ENCODE data around the gene ZNF543. TPM values are rescaled to one million over a fixed set of nuclear protein-coding genes. Genes with fewer than 3 reads are reported as not detected.
"Not testable (repeated sequence)": the region's sequence is repeated elsewhere in the genome, so short reads cannot be mapped to it uniquely, and the experiment has no call there.

Gene ZNF543
- 1 to 10 TPM; 6.7 to 6.8 (median 6.7) TPM for total RNA-seq
- polyA plus RNA-seq, result 1 to 10 TPM; 1.0 to 3.9 (median 2.0) TPM
- long read RNA-seq, donor 1, partial matches to known transcripts, result 0 of 6 reads
- long read RNA-seq, donor 1, other reads (novel, unspliced or antisense), result 2 of 6 reads
- long read RNA-seq, donor 2, partial matches to known transcripts, result 0 of 3 reads
- long read RNA-seq, donor 2, other reads (novel, unspliced or antisense), result 0 of 3 reads

GRCh38 chr19:57320180-57321084 lies at the start of gene ZNF543:
Gene ZNF543 (plus strand): TSS chr19:57320472. CDS start chr19:57320854, 382 bp downstream.
- peaks cover 12% of the 10 kb centered on the region for H3K4me1 ChIP-seq
- peaks cover 4% of the 10 kb centered on the region for H3K9me3 ChIP-seq
- peak; percentile 97 to 99 (median 98) for ATAC-seq
- peak; percentile 97 to 98 for DNase-seq
- H3K4me3 ChIP-seq, result peak within 1 kb of the TSS; percentile 84
- TF ChIP-seq CTCF (IDR thresholded peaks at IDR 0.05), result no peak
- peaks cover 5 to 23% of the 10 kb centered on the region in 2 donors for H3K36me3 ChIP-seq (ENCODE audit: insufficient read depth in 1 of 2, low read depth in 1 of 2)
- intact Hi-C loops (cut with DNase I), result loop anchor here (1.0 to 10.0 kb wide), 3 partner anchors 30 to 76 kb away; partner anchors contain the start of genes ZNF304 (in 1 of the 2), ZNF460 (in 1 of the 2) and ZNF805 (in 1 of the 2)
- 0 to 1% (median 0%) methylated on average over 66 to 71 of the region's 71 CpGs for WGBS, 3 donors
- H3K27ac ChIP-seq, result peak within 1 kb of the TSS; percentile 92
- H3K27me3 ChIP-seq (ENCODE audit: insufficient read depth in 3 of 3, low read length in 2 of 3), result peaks cover 0 to 3% (median 0%) of the 10 kb centered on the region in 3 donors

- H3K9me3 ChIP-seq, result no peaks in the 10 kb centered on the region
- no peak overlapping the region for H3K4me3 ChIP-seq
- no peaks in the 10 kb centered on the region for H3K4me1 ChIP-seq
- no peak for DNase-seq
- no peak for ATAC-seq
- H3K27ac ChIP-seq, result no peak overlapping the region
- intact Hi-C loops (cut with DNase I), result no loop called here
- no peak for TF ChIP-seq CTCF (IDR thresholded peaks at IDR 0.05)
- WGBS, 3 donors, result 94 to 97% (median 96%) methylated on average over 8 of the region's 8 CpGs
- H3K36me3 ChIP-seq (ENCODE audit: insufficient read depth in 1 of 2, low read depth in 1 of 2), result peaks cover 0 to 45% of the 10 kb centered on the region in 2 donors
- H3K27me3 ChIP-seq (ENCODE audit: insufficient read depth in 3 of 3, low read length in 2 of 3), result no peaks in the 10 kb centered on the region
These were observed 49.0 kb upstream of the ZNF543 start for GRCh38 chr19:57271280-57271679.

- TF ChIP-seq CTCF (IDR thresholded peaks at IDR 0.05), result no peak
- no peaks in the 10 kb centered on the region for H3K27me3 ChIP-seq (ENCODE audit: insufficient read depth in 3 of 3, low read length in 2 of 3)
- WGBS, 3 donors, result 93 to 97% (median 93%) methylated on average over 1 of the region's 1 CpG
- no peak overlapping the region for H3K27ac ChIP-seq
- intact Hi-C loops (cut with DNase I), result no loop called here
- ATAC-seq, result no peak
- no peaks in the 10 kb centered on the region for H3K4me1 ChIP-seq
- H3K9me3 ChIP-seq, result no peaks in the 10 kb centered on the region
- H3K4me3 ChIP-seq, result no peak overlapping the region
- no peak for DNase-seq
- H3K36me3 ChIP-seq (ENCODE audit: insufficient read depth in 1 of 2, low read depth in 1 of 2), result peaks cover 0 to 50% of the 10 kb centered on the region in 2 donors
These were observed 47.3 kb upstream of the ZNF543 start for GRCh38 chr19:57273014-57273413.

GRCh38 chr19:57276430-57276829 lies 43.8 kb upstream of the ZNF543 start:
- Histone ChIP-seq H3K36me3 (ENCODE audit: insufficient read depth in 1 of 2, low read depth in 1 of 2) (peaks cover 0 to 46% of the 10 kb centered on the region in 2 donors), H3K9me3 (no peaks in the 10 kb centered on the region), H3K27ac (no peak overlapping the region), H3K27me3 (ENCODE audit: insufficient read depth in 3 of 3, low read length in 2 of 3) (no peaks in the 10 kb centered on the region), H3K4me1 (peaks cover 5% of the 10 kb centered on the region), H3K4me3 (no peak overlapping the region)
- ATAC-seq, result no peak
- DNase-seq, result no peak
- intact Hi-C loops (cut with DNase I), result loop anchor here in 1 of 2 donors (5.0 kb wide), 1 partner anchor 34 kb away; the partner anchor contains the start of gene ZNF805
- WGBS, 3 donors, result 78 to 79% (median 78%) methylated on average over 1 of the region's 1 CpG
- TF ChIP-seq CTCF (IDR thresholded peaks at IDR 0.05), result no peak

- not testable (repeated sequence) for H3K9me3 ChIP-seq; H3K4me3 ChIP-seq; H3K27me3 ChIP-seq (ENCODE audit: insufficient read depth in 3 of 3, low read length in 2 of 3); DNase-seq; ATAC-seq
- intact Hi-C loops (cut with DNase I), result loop anchor here in 1 of 2 donors (5.0 kb wide), 1 partner anchor 36 kb away; the partner anchor contains the start of gene ZNF805
- peaks cover 0 to 34% of the 10 kb centered on the region in 2 donors for H3K36me3 ChIP-seq (ENCODE audit: insufficient read depth in 1 of 2, low read depth in 1 of 2)
- H3K4me1 ChIP-seq, result peaks cover 25% of the 10 kb centered on the region
- H3K27ac ChIP-seq, result peak overlapping the region; percentile 99
- WGBS, 3 donors, result 85 to 92% (median 92%) methylated on average over 2 of the region's 2 CpGs
These were observed 41.8 kb upstream of the ZNF543 start for GRCh38 chr19:57278481-57278880.

Data from psoas muscle (tissue), 8 donors.